OCI-LY1 (cell line): ENCODE data around the gene KIFAP3.

Experiments
- CTCF ChIP-seq: fragments of 200-600 bp; sonication (generic), shearing (Covaris generic); IDR thresholded peaks from 2 replicates; pipeline ENCODE4 v1.5.1; 2017; ENCODE audit warnings: mild to moderate bottlenecking, antibody characterized with exemption, low read length, moderate library complexity, mixed read lengths
- EZH2 ChIP-seq: fragments of 200-600 bp; sonication (generic), shearing (Covaris generic); IDR thresholded peaks from 2 replicates; pipeline ENCODE4 v1.8.0; 2017; ENCODE audit warnings: borderline replicate concordance, mixed run types, mild to moderate bottlenecking, antibody characterized with exemption, low read length, moderate library complexity, mixed read lengths

GRCh38 chr1:170064821-170065220 is 9.7 kb downstream of the KIFAP3 start:
- TF ChIP-seq CTCF (no peak), EZH2 (no peak)
